ENCODE measurements around the gene UCK2.

The UCK2 gene

DNA sequence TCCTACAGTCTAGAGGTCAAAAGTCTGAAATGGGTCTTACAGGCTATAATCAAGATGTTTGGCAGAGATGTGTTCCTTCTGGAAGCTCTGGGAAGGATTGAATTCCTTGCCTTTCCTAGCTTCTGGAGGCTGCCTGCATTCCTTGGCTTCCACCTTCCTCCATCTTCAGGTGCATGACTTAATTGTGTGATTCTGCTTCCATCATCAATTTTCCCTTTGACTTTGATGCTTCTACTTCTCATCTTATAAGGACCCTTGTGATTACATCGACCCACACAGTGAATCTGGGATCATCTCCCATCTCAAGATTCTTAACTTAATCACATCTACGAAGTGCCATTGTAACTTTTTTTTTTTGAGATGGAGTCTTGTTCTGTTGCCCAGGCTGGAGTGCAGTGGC is 111.4 kb downstream of the UCK2 start:
- TF ChIP-seq TAF1 (IDR thresholded peaks at IDR 0.05; ENCODE audit: low read depth) (no peak), YY1 (IDR thresholded peaks at IDR 0.05; ENCODE audit: low read depth) (no peak), EGR1 (IDR thresholded peaks at IDR 0.05) (no peak), CREB1 (IDR thresholded peaks at IDR 0.05; ENCODE audit: low read depth) (no peak)

- TF ChIP-seq ZBTB7A (IDR thresholded peaks at IDR 0.05; ENCODE audit: low read depth) (no peak), FOXM1 (IDR thresholded peaks at IDR 0.05; ENCODE audit: borderline replicate concordance, low read depth) (no peak), TEAD4 (IDR thresholded peaks at IDR 0.05) (no peak), EP300 (IDR thresholded peaks at IDR 0.05; ENCODE audit: borderline replicate concordance) (no peak), NFIC (IDR thresholded peaks at IDR 0.05) (no peak), CREB1 (IDR thresholded peaks at IDR 0.05; ENCODE audit: low read depth) (no peak), TAF1 (IDR thresholded peaks at IDR 0.05; ENCODE audit: low read depth) (no peak)
- TF ChIP-seq, protein P1, sequence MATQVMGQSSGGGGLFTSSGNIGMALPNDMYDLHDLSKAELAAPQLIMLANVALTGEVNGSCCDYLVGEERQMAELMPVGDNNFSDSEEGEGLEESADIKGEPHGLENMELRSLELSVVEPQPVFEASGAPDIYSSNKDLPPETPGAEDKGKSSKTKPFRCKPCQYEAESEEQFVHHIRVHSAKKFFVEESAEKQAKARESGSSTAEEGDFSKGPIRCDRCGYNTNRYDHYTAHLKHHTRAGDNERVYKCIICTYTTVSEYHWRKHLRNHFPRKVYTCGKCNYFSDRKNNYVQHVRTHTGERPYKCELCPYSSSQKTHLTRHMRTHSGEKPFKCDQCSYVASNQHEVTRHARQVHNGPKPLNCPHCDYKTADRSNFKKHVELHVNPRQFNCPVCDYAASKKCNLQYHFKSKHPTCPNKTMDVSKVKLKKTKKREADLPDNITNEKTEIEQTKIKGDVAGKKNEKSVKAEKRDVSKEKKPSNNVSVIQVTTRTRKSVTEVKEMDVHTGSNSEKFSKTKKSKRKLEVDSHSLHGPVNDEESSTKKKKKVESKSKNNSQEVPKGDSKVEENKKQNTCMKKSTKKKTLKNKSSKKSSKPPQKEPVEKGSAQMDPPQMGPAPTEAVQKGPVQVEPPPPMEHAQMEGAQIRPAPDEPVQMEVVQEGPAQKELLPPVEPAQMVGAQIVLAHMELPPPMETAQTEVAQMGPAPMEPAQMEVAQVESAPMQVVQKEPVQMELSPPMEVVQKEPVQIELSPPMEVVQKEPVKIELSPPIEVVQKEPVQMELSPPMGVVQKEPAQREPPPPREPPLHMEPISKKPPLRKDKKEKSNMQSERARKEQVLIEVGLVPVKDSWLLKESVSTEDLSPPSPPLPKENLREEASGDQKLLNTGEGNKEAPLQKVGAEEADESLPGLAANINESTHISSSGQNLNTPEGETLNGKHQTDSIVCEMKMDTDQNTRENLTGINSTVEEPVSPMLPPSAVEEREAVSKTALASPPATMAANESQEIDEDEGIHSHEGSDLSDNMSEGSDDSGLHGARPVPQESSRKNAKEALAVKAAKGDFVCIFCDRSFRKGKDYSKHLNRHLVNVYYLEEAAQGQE (IDR thresholded peaks at IDR 0.05; ENCODE audit: low read depth) = no peak
- TF ChIP-seq, protein P2, sequence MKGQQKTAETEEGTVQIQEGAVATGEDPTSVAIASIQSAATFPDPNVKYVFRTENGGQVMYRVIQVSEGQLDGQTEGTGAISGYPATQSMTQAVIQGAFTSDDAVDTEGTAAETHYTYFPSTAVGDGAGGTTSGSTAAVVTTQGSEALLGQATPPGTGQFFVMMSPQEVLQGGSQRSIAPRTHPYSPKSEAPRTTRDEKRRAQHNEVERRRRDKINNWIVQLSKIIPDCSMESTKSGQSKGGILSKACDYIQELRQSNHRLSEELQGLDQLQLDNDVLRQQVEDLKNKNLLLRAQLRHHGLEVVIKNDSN (IDR thresholded peaks at IDR 0.05) = no peak
Observed at GRCh38 chr1:165941531-165941930, 114.1 kb downstream of the UCK2 start.

GRCh38 chr1:165942062-165942461 is 114.6 kb downstream of the UCK2 start:
- TF ChIP-seq ZBTB7A (IDR thresholded peaks at IDR 0.05; ENCODE audit: low read depth) (no peak), YY1 (IDR thresholded peaks at IDR 0.05; ENCODE audit: low read depth) (no peak), TCF12 (IDR thresholded peaks at IDR 0.05; ENCODE audit: low read depth) (no peak), RAD21 (IDR thresholded peaks at IDR 0.05; ENCODE audit: low read depth) (no peak), FOXM1 (IDR thresholded peaks at IDR 0.05; ENCODE audit: borderline replicate concordance, low read depth) (no peak), TEAD4 (IDR thresholded peaks at IDR 0.05) (no peak), NFIC (IDR thresholded peaks at IDR 0.05) (no peak), CREB1 (IDR thresholded peaks at IDR 0.05; ENCODE audit: low read depth) (no peak), EP300 (IDR thresholded peaks at IDR 0.05; ENCODE audit: borderline replicate concordance) (no peak), EGR1 (IDR thresholded peaks at IDR 0.05) (no peak)
- TF ChIP-seq, protein P3, sequence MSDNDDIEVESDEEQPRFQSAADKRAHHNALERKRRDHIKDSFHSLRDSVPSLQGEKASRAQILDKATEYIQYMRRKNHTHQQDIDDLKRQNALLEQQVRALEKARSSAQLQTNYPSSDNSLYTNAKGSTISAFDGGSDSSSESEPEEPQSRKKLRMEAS (IDR thresholded peaks at IDR 0.05) = no peak
- TF ChIP-seq, protein P2 (IDR thresholded peaks at IDR 0.05) = no peak

DNA sequence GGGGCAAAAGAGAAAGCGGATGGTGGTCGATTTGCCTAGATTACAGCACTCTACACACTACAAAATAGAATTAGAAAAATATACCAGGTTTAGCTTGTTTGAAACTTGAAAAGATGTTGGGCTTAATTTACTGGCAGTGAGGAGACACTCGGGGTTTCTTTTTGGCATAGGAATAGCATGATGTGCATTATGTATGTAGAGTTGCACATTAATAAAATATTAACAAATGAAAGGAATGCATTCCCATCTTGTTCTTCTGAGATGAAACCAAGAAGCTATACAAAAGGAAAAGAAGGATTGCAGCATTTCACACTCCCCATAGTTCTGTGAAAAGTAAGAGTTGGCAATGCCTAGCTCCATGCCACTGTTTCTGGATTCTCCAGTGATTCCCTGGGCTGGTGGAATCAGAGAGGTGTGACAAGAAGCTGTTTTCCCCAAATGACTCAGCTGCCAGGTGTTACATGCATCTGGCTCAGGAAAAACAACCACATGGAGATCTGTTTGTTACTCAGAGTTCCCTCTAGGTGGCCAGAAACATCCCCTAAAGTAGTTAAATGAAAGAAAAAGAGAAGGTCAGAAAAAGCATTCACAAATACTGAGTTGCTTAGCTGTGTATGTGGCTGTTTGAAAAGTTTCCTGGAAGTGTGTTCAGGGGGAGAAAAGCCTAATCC is 115.6 kb downstream of the UCK2 start:
- TF ChIP-seq TCF12 (IDR thresholded peaks at IDR 0.05; ENCODE audit: low read depth) (no peak), CEBPB (IDR thresholded peaks at IDR 0.05) (no peak), NFIC (IDR thresholded peaks at IDR 0.05) (no peak), TAF1 (IDR thresholded peaks at IDR 0.05; ENCODE audit: low read depth) (no peak), CREB1 (IDR thresholded peaks at IDR 0.05; ENCODE audit: low read depth) (no peak)
- TF ChIP-seq, protein P1 (IDR thresholded peaks at IDR 0.05; ENCODE audit: low read depth) = no peak

- TF ChIP-seq, protein P1 (IDR thresholded peaks at IDR 0.05; ENCODE audit: low read depth) = no peak
- TF ChIP-seq NFIC (IDR thresholded peaks at IDR 0.05) (no peak), YY1 (IDR thresholded peaks at IDR 0.05; ENCODE audit: low read depth) (no peak), TAF1 (IDR thresholded peaks at IDR 0.05; ENCODE audit: low read depth) (no peak), TCF12 (IDR thresholded peaks at IDR 0.05; ENCODE audit: low read depth) (no peak), EGR1 (IDR thresholded peaks at IDR 0.05) (no peak), RAD21 (IDR thresholded peaks at IDR 0.05; ENCODE audit: low read depth) (no peak), CREB1 (IDR thresholded peaks at IDR 0.05; ENCODE audit: low read depth) (no peak), EP300 (IDR thresholded peaks at IDR 0.05; ENCODE audit: borderline replicate concordance) (no peak), CEBPB (IDR thresholded peaks at IDR 0.05) (no peak), TEAD4 (IDR thresholded peaks at IDR 0.05) (no peak), ZBTB7A (IDR thresholded peaks at IDR 0.05; ENCODE audit: low read depth) (no peak), FOXM1 (IDR thresholded peaks at IDR 0.05; ENCODE audit: borderline replicate concordance, low read depth) (no peak)
- TF ChIP-seq, protein P2 (IDR thresholded peaks at IDR 0.05) = no peak
- TF ChIP-seq, protein P3 (IDR thresholded peaks at IDR 0.05) = no peak
Observed at GRCh38 chr1:165945911-165946310, 118.5 kb downstream of the UCK2 start.
